HEK293 (cell line): ENCODE results near the gene AIF1.
A peak's percentile ranks its signal among the peaks of the same experiment; 100 is the strongest.

Source experiments
- BCL11B ChIP-seq: fragments of 450-650 bp; formaldehyde crosslinking; IDR thresholded peaks from 2 replicates; pipeline ENCODE4 v1.5.1; 2016; ENCODE audit warnings: low read depth, missing biosample characterization, missing genetic modification characterization
- BCL6B ChIP-seq: fragments of 450-650 bp; formaldehyde crosslinking; IDR thresholded peaks from 2 replicates; pipeline ENCODE4 v1.5.1; 2017; ENCODE audit warnings: missing biosample characterization, missing genetic modification characterization
- ELK4 ChIP-seq: IDR thresholded peaks from 2 replicates; pipeline ENCODE4 v1.6.1; 2011; ENCODE audit warnings: mild to moderate bottlenecking, low read depth, low read length, borderline replicate concordance
- GLI4 ChIP-seq: fragments of 450-650 bp; formaldehyde crosslinking; IDR thresholded peaks from 2 replicates; pipeline ENCODE4 v1.5.1; 2016; ENCODE audit warnings: missing biosample characterization, missing genetic modification characterization
- KLF17 ChIP-seq: fragments of 450-650 bp; formaldehyde crosslinking; IDR thresholded peaks from 2 replicates; pipeline ENCODE4 v1.5.1; 2016; ENCODE audit warnings: missing biosample characterization, missing genetic modification characterization
- KLF7 ChIP-seq: fragments of 450-650 bp; formaldehyde crosslinking; IDR thresholded peaks from 2 replicates; pipeline ENCODE4 v1.5.1; 2016; ENCODE audit warnings: missing biosample characterization, missing genetic modification characterization, borderline replicate concordance
- MEIS1 ChIP-seq: sonication (generic); formaldehyde crosslinking; IDR thresholded peaks from 2 replicates; pipeline ENCODE4 v1.8.1; 2022; ENCODE audit warnings: missing genetic modification reagents, mild to moderate bottlenecking, borderline replicate concordance
- MYNN ChIP-seq: fragments of 450-650 bp; formaldehyde crosslinking; IDR thresholded peaks from 2 replicates; pipeline ENCODE4 v1.5.1; 2016; ENCODE audit warnings: missing biosample characterization, missing genetic modification characterization, borderline replicate concordance
- PRDM6 ChIP-seq: fragments of 450-650 bp; formaldehyde crosslinking; IDR thresholded peaks from 2 replicates; pipeline ENCODE4 v1.5.1; 2017; ENCODE audit warnings: missing biosample characterization, missing genetic modification characterization
- SALL2 ChIP-seq: fragments of 450-650 bp; formaldehyde crosslinking; IDR thresholded peaks from 2 replicates; pipeline ENCODE4 v1.5.0; 2017; ENCODE audit warnings: missing biosample characterization, mild to moderate bottlenecking, missing genetic modification characterization, borderline replicate concordance
- ZBTB20 ChIP-seq: fragments of 450-650 bp; formaldehyde crosslinking; IDR thresholded peaks from 2 replicates; pipeline ENCODE4 v1.5.1; 2016; ENCODE audit warnings: missing biosample characterization, missing genetic modification characterization
- ZFHX2 ChIP-seq: fragments of 450-650 bp; formaldehyde crosslinking; conservative IDR thresholded peaks from 2 replicates; pipeline ENCODE4 v1.5.1; 2016; ENCODE audit warnings: missing biosample characterization, missing genetic modification characterization
- ZFP37 ChIP-seq: fragments of 450-650 bp; formaldehyde crosslinking; IDR thresholded peaks from 2 replicates; pipeline ENCODE4 v1.5.1; 2016; ENCODE audit warnings: missing biosample characterization, missing genetic modification characterization
- ZNF146 ChIP-seq: fragments of 450-650 bp; formaldehyde crosslinking; IDR thresholded peaks from 2 replicates; pipeline ENCODE4 v1.5.1; 2016; ENCODE audit warnings: missing biosample characterization, missing genetic modification characterization
- ZNF16 ChIP-seq: fragments of 450-650 bp; formaldehyde crosslinking; IDR thresholded peaks from 2 replicates; pipeline ENCODE4 v1.5.1; 2016; ENCODE audit warnings: low read depth, missing biosample characterization, missing genetic modification characterization
- ZNF214 ChIP-seq: fragments of 450-650 bp; formaldehyde crosslinking; IDR thresholded peaks from 2 replicates; pipeline ENCODE4 v1.5.1; 2017; ENCODE audit warnings: missing biosample characterization, mild to moderate bottlenecking, missing genetic modification characterization, borderline replicate concordance
- ZNF37A ChIP-seq: fragments of 450-650 bp; IDR thresholded peaks from 2 replicates; pipeline ENCODE4 v1.5.1; 2018; ENCODE audit warnings: missing biosample characterization, missing genetic modification characterization
- ZNF398 ChIP-seq: fragments of 450-650 bp; formaldehyde crosslinking; IDR thresholded peaks from 2 replicates; pipeline ENCODE4 v1.5.1; 2017; ENCODE audit warnings: missing biosample characterization, missing genetic modification characterization
- ZNF433 ChIP-seq: fragments of 450-650 bp; formaldehyde crosslinking; IDR thresholded peaks from 2 replicates; pipeline ENCODE4 v1.5.1; 2016; ENCODE audit warnings: missing biosample characterization, missing genetic modification characterization, low read depth
- ZNF473 ChIP-seq: fragments of 450-650 bp; formaldehyde crosslinking; IDR thresholded peaks from 2 replicates; pipeline ENCODE4 v1.5.1; 2017; ENCODE audit warnings: missing biosample characterization, missing genetic modification characterization
- ZNF513 ChIP-seq: fragments of 450-650 bp; IDR thresholded peaks from 2 replicates; pipeline ENCODE4 v1.5.1; 2018; ENCODE audit warnings: missing biosample characterization, missing genetic modification characterization
- ZNF514 ChIP-seq: fragments of 450-650 bp; formaldehyde crosslinking; IDR thresholded peaks from 2 replicates; pipeline ENCODE4 v1.5.1; 2016; ENCODE audit warnings: missing biosample characterization, missing genetic modification characterization
- ZNF529 ChIP-seq: fragments of 450-650 bp; formaldehyde crosslinking; IDR thresholded peaks from 2 replicates; pipeline ENCODE4 v1.5.1; 2017; ENCODE audit warnings: missing genetic modification characterization, missing biosample characterization; ENCODE audit not compliant: insufficient replicate concordance
- ZNF571 ChIP-seq: fragments of 450-650 bp; formaldehyde crosslinking; IDR thresholded peaks from 2 replicates; pipeline ENCODE4 v1.5.0; 2017; ENCODE audit warnings: missing biosample characterization, missing genetic modification characterization
- ZNF580 ChIP-seq: fragments of 450-650 bp; formaldehyde crosslinking; IDR thresholded peaks from 2 replicates; pipeline ENCODE4 v1.5.1; 2016; ENCODE audit warnings: missing biosample characterization, missing genetic modification characterization
- ZNF621 ChIP-seq: fragments of 450-650 bp; formaldehyde crosslinking; IDR thresholded peaks from 2 replicates; pipeline ENCODE4 v1.5.1; 2017; ENCODE audit warnings: missing biosample characterization, missing genetic modification characterization
- ZNF626 ChIP-seq: fragments of 450-650 bp; sonication (Bioruptor Pico); formaldehyde crosslinking; IDR thresholded peaks from 2 replicates; pipeline ENCODE4 v1.5.1; 2018; ENCODE audit warnings: missing biosample characterization, missing genetic modification characterization, inconsistent platforms
- ZNF645 ChIP-seq: fragments of 450-650 bp; formaldehyde crosslinking; IDR thresholded peaks from 2 replicates; pipeline ENCODE4; 2016; ENCODE audit warnings: missing biosample characterization, missing genetic modification characterization
- ZNF843 ChIP-seq: fragments of 450-650 bp; formaldehyde crosslinking; IDR thresholded peaks from 2 replicates; pipeline ENCODE4 v1.5.1; 2016; ENCODE audit warnings: missing biosample characterization, missing genetic modification characterization
- ZSCAN16 ChIP-seq: fragments of 450-650 bp; formaldehyde crosslinking; IDR thresholded peaks from 2 replicates; pipeline ENCODE4 v1.5.1; 2016; ENCODE audit warnings: missing biosample characterization, missing genetic modification characterization
- ZSCAN23 ChIP-seq: fragments of 450-650 bp; formaldehyde crosslinking; IDR thresholded peaks from 2 replicates; pipeline ENCODE4 v1.5.1; 2016; ENCODE audit warnings: missing biosample characterization, missing genetic modification characterization

The AIF1 gene

GRCh38 chr6:31580807-31581433 lies 34.1 kb upstream of the AIF1 start (continued):
- no peak for TF ChIP-seq ZNF398 (tag by site-specific recombination)
- TF ChIP-seq ZNF645 (tag by site-specific recombination) = no peak
- TF ChIP-seq ZNF514 (tag by site-specific recombination) = no peak
- no peak for TF ChIP-seq BCL6B (tag by site-specific recombination)
- no peak for TF ChIP-seq SALL2 (tag by site-specific recombination)
- no peak for TF ChIP-seq ZSCAN23 (tag by site-specific recombination)
- TF ChIP-seq ZNF580 = no peak
- TF ChIP-seq ZNF37A (tag by site-specific recombination) = no peak
- no peak for TF ChIP-seq ZNF626
- TF ChIP-seq ZNF16 = no peak
- no peak for TF ChIP-seq MEIS1 (CRISPR knock-in tag)
- TF ChIP-seq KLF7 (tag by site-specific recombination) = no peak
- no peak for TF ChIP-seq ZNF214 (tag by site-specific recombination)
- TF ChIP-seq ZNF571 = no peak
- no peak for TF ChIP-seq ELK4
- 0 out of 2 replicates have a peak, but pooled peaks have one; percentile 18 for TF ChIP-seq GLI4
- TF ChIP-seq ZNF529 = no peak
- no peak for TF ChIP-seq ZNF473 (tag by site-specific recombination)
- no peak for TF ChIP-seq ZSCAN16
- no peak; the same call in 1 of the 2 replicates for TF ChIP-seq BCL11B (tag by site-specific recombination)
- TF ChIP-seq PRDM6 = no peak
- no peak for TF ChIP-seq KLF17
- TF ChIP-seq ZNF146 = no peak
- no peak for TF ChIP-seq ZFP37
- TF ChIP-seq ZFHX2 (tag by site-specific recombination) = no peak
- TF ChIP-seq ZBTB20 (tag by site-specific recombination) = no peak
- TF ChIP-seq ZNF433 = no peak
- no peak; the same call in 1 of the 2 replicates for TF ChIP-seq MYNN (tag by site-specific recombination)
- TF ChIP-seq ZNF621 = no peak
- TF ChIP-seq ZNF513 (tag by site-specific recombination) = no peak
- no peak for TF ChIP-seq ZNF843
